Brain microvascular endothelial cell (primary cell): Measurements from ENCODE around the gene PEPD.
"Not testable (repeated sequence)": the region's sequence is repeated elsewhere in the genome, so short reads cannot be mapped to it uniquely, and the experiment has no call there.

Experiments
- DNase-seq: peaks from one replicate; pipeline ENCODE4 v3.0.0-alpha.2; 2020
- H3K27ac ChIP-seq: fragments of 250-450 bp; sonication (Bioruptor Pico); 2 replicates; pipeline ENCODE4 v1.5.1; 2020; ENCODE audit warnings: mild to moderate bottlenecking, moderate library complexity
- H3K27me3 ChIP-seq: fragments of 250-450 bp; sonication (Bioruptor Pico); replicated peaks from 2 replicates; pipeline ENCODE4 v1.5.1; 2020; ENCODE audit warnings: mild to moderate bottlenecking
- H3K36me3 ChIP-seq: fragments of 250-450 bp; sonication (Bioruptor Pico); replicated peaks from 2 replicates; pipeline ENCODE4 v1.5.1; 2020; ENCODE audit warnings: mild to moderate bottlenecking
- H3K4me3 ChIP-seq: 2 replicates; pipeline ENCODE4 v1.5.1; 2011; ENCODE audit warnings: low read depth, mild to moderate bottlenecking, control low read depth, low read length, moderate library complexity
- in situ Hi-C: cut with HindIII; loops from 2 replicates; pipeline ENCODE4 v1.10.0; 2017; ENCODE audit warnings: low sequenced_read_pairs, low pct_ligation_motif_present
- TF ChIP-seq, protein P1 (sequence below): IDR thresholded peaks from 2 replicates; pipeline ENCODE4 v1.5.1; 2011; ENCODE audit warnings: low read depth, mild to moderate bottlenecking, moderate library complexity, low read length, control low read depth, inconsistent platforms; ENCODE audit errors: missing control alignments

PEPD gene

GRCh38 chr19:33556261-33556660 is 34.7 kb upstream of the PEPD start:
- Histone ChIP-seq H3K27me3 (no peaks in the 10 kb centered on the region), H3K27ac (no peak overlapping the region), H3K4me3 (no peak overlapping the region), H3K36me3 (no peaks in the 10 kb centered on the region)
- no peak for DNase-seq
- TF ChIP-seq, protein P1, sequence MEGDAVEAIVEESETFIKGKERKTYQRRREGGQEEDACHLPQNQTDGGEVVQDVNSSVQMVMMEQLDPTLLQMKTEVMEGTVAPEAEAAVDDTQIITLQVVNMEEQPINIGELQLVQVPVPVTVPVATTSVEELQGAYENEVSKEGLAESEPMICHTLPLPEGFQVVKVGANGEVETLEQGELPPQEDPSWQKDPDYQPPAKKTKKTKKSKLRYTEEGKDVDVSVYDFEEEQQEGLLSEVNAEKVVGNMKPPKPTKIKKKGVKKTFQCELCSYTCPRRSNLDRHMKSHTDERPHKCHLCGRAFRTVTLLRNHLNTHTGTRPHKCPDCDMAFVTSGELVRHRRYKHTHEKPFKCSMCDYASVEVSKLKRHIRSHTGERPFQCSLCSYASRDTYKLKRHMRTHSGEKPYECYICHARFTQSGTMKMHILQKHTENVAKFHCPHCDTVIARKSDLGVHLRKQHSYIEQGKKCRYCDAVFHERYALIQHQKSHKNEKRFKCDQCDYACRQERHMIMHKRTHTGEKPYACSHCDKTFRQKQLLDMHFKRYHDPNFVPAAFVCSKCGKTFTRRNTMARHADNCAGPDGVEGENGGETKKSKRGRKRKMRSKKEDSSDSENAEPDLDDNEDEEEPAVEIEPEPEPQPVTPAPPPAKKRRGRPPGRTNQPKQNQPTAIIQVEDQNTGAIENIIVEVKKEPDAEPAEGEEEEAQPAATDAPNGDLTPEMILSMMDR: no peak
- in situ Hi-C loops: no loop called here

GRCh38 chr19:33555726-33556125 is 34.1 kb upstream of the PEPD start:
- in situ Hi-C loops, DNase-seq: not testable (repeated sequence)

GRCh38 chr19:33554821-33555220 is 33.2 kb upstream of the PEPD start:
- Histone ChIP-seq H3K36me3 (no peaks in the 10 kb centered on the region), H3K4me3 (no peak overlapping the region)
- in situ Hi-C loops: no loop called here

More at GRCh38 chr19:33555726-33556125, 34.1 kb upstream of the PEPD start:
- H3K27me3 ChIP-seq, H3K4me3 ChIP-seq, H3K27ac ChIP-seq, H3K36me3 ChIP-seq: not testable (repeated sequence)

GRCh38 chr19:33554391-33554790 is 32.8 kb upstream of the PEPD start:
- Histone ChIP-seq H3K36me3 (no peaks in the 10 kb centered on the region), H3K4me3 (no peak overlapping the region), H3K27ac (no peak overlapping the region), H3K27me3 (no peaks in the 10 kb centered on the region)
- no peak for DNase-seq
- TF ChIP-seq, protein P1: no peak
- in situ Hi-C loops: no loop called here

More at GRCh38 chr19:33554821-33555220, 33.2 kb upstream of the PEPD start:
- TF ChIP-seq, protein P1: no peak
- Histone ChIP-seq H3K27me3 (no peaks in the 10 kb centered on the region), H3K27ac (no peak overlapping the region)
- DNase-seq: no peak

GRCh38 chr19:33553530-33554310 is 32.1 kb upstream of the PEPD start:
- in situ Hi-C loops: no loop called here
- no peaks in the 10 kb centered on the region for H3K27me3 ChIP-seq
- TF ChIP-seq, protein P1: no peak
- no peak for DNase-seq
- H3K36me3 ChIP-seq: no peaks in the 10 kb centered on the region
- no peak overlapping the region for H3K27ac ChIP-seq
- H3K4me3 ChIP-seq: no peak overlapping the region

DNA sequence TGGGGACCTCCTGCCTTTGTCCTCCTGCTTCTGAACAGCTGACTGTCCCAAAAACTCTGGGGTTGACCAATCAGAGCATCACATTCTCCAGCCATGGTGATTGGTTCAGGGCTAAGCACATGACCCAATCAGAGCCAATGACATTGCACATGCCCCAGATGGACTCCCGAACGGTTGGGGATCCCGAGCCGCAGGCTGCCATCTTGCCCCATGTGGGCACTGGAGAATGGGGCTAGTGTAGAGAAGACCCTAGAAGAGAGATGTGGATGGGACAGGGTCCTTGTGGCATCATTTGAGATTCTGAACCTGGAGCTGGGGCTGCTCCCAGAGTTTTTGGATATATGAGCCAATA is 31.3 kb upstream of the PEPD start:
- no peak overlapping the region for H3K4me3 ChIP-seq
- in situ Hi-C loops: no loop called here
- TF ChIP-seq, protein P1: no peak

More for the DNA sequence above, 31.3 kb upstream of the PEPD start:
- no peaks in the 10 kb centered on the region for H3K36me3 ChIP-seq
- DNase-seq: no peak
- no peaks in the 10 kb centered on the region for H3K27me3 ChIP-seq
- H3K27ac ChIP-seq: no peak overlapping the region
